ENCODE measurements around the gene LSM4.

- TF ChIP-seq CTCF (conservative IDR thresholded peaks at IDR 0.05 in 1 of 2, IDR thresholded peaks at IDR 0.05 in 1 of 2; ENCODE audit: low read depth in 1 of 2, low read length in 2 of 2) (no peak), EZH2 (IDR thresholded peaks at IDR 0.05; ENCODE audit: low read length, missing control alignments) (no peak)
These were observed 31.1 kb downstream of the LSM4 start for GRCh38 chr19:18291590-18292461.

Data from fibroblast of lung (primary cell).